HepG2 (cell line): Measurements from ENCODE around the gene BLVRB. TPM values are rescaled to one million over a fixed set of nuclear protein-coding genes. Genes with fewer than 3 reads are reported as not detected.

ENCODE experiments used
- ATAC-seq: fragments of 200-7000 bp; cut with Tn5 transposase; 3 replicates; pipeline ENCODE4 v1.9.1; 2020; ENCODE audit warnings: mild to moderate bottlenecking, moderate library complexity
- BruUV-seq: library from RNA; stranded (reverse); fragments of 400-500 nt; replicated peaks from 2 replicates; lab custom pipeline; 2021; lab: Mats Ljungman, UMichigan
- CTCF ChIA-PET: fragments of 300-600 bp; formaldehyde crosslinking; extraction: SDS; loops from one replicate; lab custom pipeline; 2021; ENCODE audit warnings: low total read pairs, inconsistent platforms, low intra/inter-chr PET ratio; lab: Yijun Ruan, JAX
- POLR2A ChIA-PET: fragments of 350-600 bp; sonication (Branson Sonifier 250); formaldehyde crosslinking; loops from one replicate; lab custom pipeline; 2020; ENCODE audit warnings: antibody characterized with exemption, inconsistent platforms; lab: Yijun Ruan, JAX
- DNase-seq: peaks from one replicate; pipeline ENCODE4 v3.0.0-alpha.2; 2015; ENCODE audit warnings: low spot score
- FAIRE-seq: peaks from 3 replicates; lab custom pipeline; 2011; peaks lifted over from hg19 to GRCh38; lab: Jason Lieb, UNC
- H2AFZ ChIP-seq: one replicate; pipeline ENCODE4 v1.6.1; 2011; ENCODE audit warnings: low read length, inconsistent platforms
- H3K27ac ChIP-seq: fragments of 300-600 bp; 3 replicates; pipeline ENCODE4 v1.8.0; 2011; ENCODE audit warnings: mixed run types, mild to moderate bottlenecking, mixed read lengths, low read length, inconsistent platforms; ENCODE audit not compliant: insufficient read depth; ENCODE audit errors: extremely low read length
- H3K27me3 ChIP-seq, 2 experiments: fragments of 200-600 bp in 1 of 2; 2 replicates in 1 of 2; 3 replicates in 1 of 2; pipeline versions ENCODE4 v1.6.0 to v1.8.0; 2011; ENCODE audit warnings: low read length in 2 of 2, mild to moderate bottlenecking in 2 of 2, moderate library complexity in 2 of 2, inconsistent platforms in 1 of 2; ENCODE audit not compliant: insufficient read depth in 2 of 2, control insufficient read depth in 1 of 2
- H3K36me3 ChIP-seq, 2 experiments: fragments of 200-600 bp in 1 of 2; replicated peaks in 1 of 2; 2 replicates in 1 of 2; 3 replicates in 1 of 2; pipeline versions ENCODE4 v1.5.1 to v1.8.0; 2011; ENCODE audit warnings: low read length in 2 of 2, inconsistent platforms in 1 of 2; ENCODE audit not compliant: insufficient read depth in 2 of 2, control insufficient read depth in 1 of 2
- H3K4me1 ChIP-seq: 2 replicates; pipeline ENCODE4 v1.5.1; 2012; ENCODE audit warnings: low read length, inconsistent platforms; ENCODE audit not compliant: insufficient read depth
- H3K4me2 ChIP-seq: 2 replicates; pipeline ENCODE4 v1.6.0; 2011; ENCODE audit warnings: low read depth, low read length, inconsistent platforms
- H3K4me3 ChIP-seq, 3 experiments: fragments of 200-600 bp in 1 of 3; sonication (generic), shearing (Covaris generic) in 1 of 3; replicated peaks in 1 of 3; 2 replicates each; pipeline ENCODE4 v1.5.1; 2011 to 2016; ENCODE audit warnings: low read length in 3 of 3, inconsistent platforms in 2 of 3, low read depth in 2 of 3, mild to moderate bottlenecking in 2 of 3, control low read depth in 1 of 3, mixed read lengths in 1 of 3; ENCODE audit not compliant: insufficient read depth in 1 of 3
- H3K79me2 ChIP-seq: one replicate; pipeline ENCODE4 v1.6.1; 2011; ENCODE audit warnings: low read length, inconsistent platforms; ENCODE audit not compliant: insufficient read depth
- H3K9ac ChIP-seq: 2 replicates; pipeline ENCODE4 v1.6.0; 2011; ENCODE audit warnings: mild to moderate bottlenecking, low read depth, low read length, inconsistent platforms; ENCODE audit not compliant: insufficient read depth
- H3K9me3 ChIP-seq: 2 replicates; pipeline ENCODE4 v1.5.1; 2012; ENCODE audit warnings: mild to moderate bottlenecking, low read length
- H4K20me1 ChIP-seq: 2 replicates; pipeline ENCODE4 v1.6.0; 2011; ENCODE audit warnings: inconsistent platforms, mild to moderate bottlenecking, low read length, moderate library complexity; ENCODE audit not compliant: insufficient read depth
- CHD4 ChIP-seq: fragments of 200-600 bp; sonication (generic); IDR thresholded peaks from 2 replicates; pipeline ENCODE4 v1.7.0; 2017; ENCODE audit warnings: mild to moderate bottlenecking, low read length, borderline replicate concordance
- FOXP1 ChIP-seq, 2 experiments: fragments of 450-650 bp in 1 of 2; IDR thresholded peaks; 2 replicates each; pipeline ENCODE4 v1.6.1; 2017 to 2018; ENCODE audit warnings: antibody characterized with exemption in 1 of 2
- PLRG1 ChIP-seq: fragments of 450-650 bp; conservative IDR thresholded peaks from 2 replicates; pipeline ENCODE4 v1.6.1; 2016
- ZFP36 ChIP-seq: fragments of 150-350 bp; IDR thresholded peaks from 2 replicates; pipeline ENCODE4 v1.6.1; 2018; ENCODE audit warnings: borderline replicate concordance, low read length, low read depth; ENCODE audit not compliant: partially characterized antibody
- ZMYM3 ChIP-seq: sonication (generic); formaldehyde crosslinking; IDR thresholded peaks from 2 replicates; pipeline ENCODE4 v1.5.1; 2020; ENCODE audit warnings: mild to moderate bottlenecking, missing genetic modification reagents
- ZNF224 ChIP-seq: sonication (generic); formaldehyde crosslinking; IDR thresholded peaks from 2 replicates; pipeline ENCODE4 v1.5.0; 2020; ENCODE audit warnings: mild to moderate bottlenecking, missing genetic modification reagents
- ZNF33A ChIP-seq: sonication (generic); formaldehyde crosslinking; IDR thresholded peaks from 2 replicates; pipeline ENCODE4 v1.5.1; 2020; ENCODE audit warnings: missing genetic modification reagents, mild to moderate bottlenecking, moderate library complexity, borderline replicate concordance
- ZNF615 ChIP-seq: sonication (generic); formaldehyde crosslinking; IDR thresholded peaks from 2 replicates; pipeline ENCODE4 v1.5.0; 2020; ENCODE audit warnings: mild to moderate bottlenecking, missing genetic modification reagents, borderline replicate concordance
- WGBS: methylation state at CpG from one replicate; pipeline ENCODE4 v1.1.6; 2017; ENCODE audit warnings: low lambda C conversion rate; 5-methylcytosine and 5-hydroxymethylcytosine counted together
- in situ Hi-C: cut with HindIII; loops from 2 replicates; pipeline ENCODE4 v1.10.0; 2017; ENCODE audit warnings: low pct_unique_long_range_greater_than_20kb; ENCODE audit not compliant: extremely low pct_ligation_motif_present
- intact Hi-C: fragments of 100-400 bp; cut with micrococcal nuclease; formaldehyde crosslinking; loops from one replicate; pipeline ENCODE4 v1.10.0; 2022; ENCODE audit not compliant: unreplicated experiment
- polyA plus RNA-seq, 8 experiments: library from polyadenylated mRNA; depleted of rRNA in 3 of 8; stranded (reverse) in 7 of 8; unstranded in 1 of 8; fragments of >200 nt; fragmentation: Illumina TruSeq in 4 of 8; extraction: Trizol in 4 of 8; gene quantifications; 2 replicates each; pipeline versions ENCODE4 v1.2.1 to v1.2.3, GENCODE V29; 2011 to 2016; ENCODE audit warnings: low read depth in 4 of 8, missing spikeins in 1 of 8, mixed read lengths in 1 of 8; ENCODE audit not compliant: insufficient read depth in 1 of 8
- total RNA-seq, 5 experiments: library from RNA; depleted of rRNA; stranded (reverse); fragments of >200 nt; fragmentation: Illumina TruSeq; extraction: Trizol; gene quantifications; 2 replicates each; pipeline ENCODE4 v1.2.3, GENCODE V29; 2016; ENCODE audit warnings: low read depth in 1 of 5
- TF ChIP-seq, protein P1 (sequence below): sonication (generic); formaldehyde crosslinking; IDR thresholded peaks from 2 replicates; pipeline ENCODE4 v1.5.0; 2020; ENCODE audit warnings: mild to moderate bottlenecking, missing genetic modification reagents, borderline replicate concordance

BLVRB gene
- total and polyA plus RNA-seq, 2 of the 13 experiments (the other 11 are each of a cell fraction or from before 2014, with no cell fraction given), result 25.9 to 51.4 TPM

DNA sequence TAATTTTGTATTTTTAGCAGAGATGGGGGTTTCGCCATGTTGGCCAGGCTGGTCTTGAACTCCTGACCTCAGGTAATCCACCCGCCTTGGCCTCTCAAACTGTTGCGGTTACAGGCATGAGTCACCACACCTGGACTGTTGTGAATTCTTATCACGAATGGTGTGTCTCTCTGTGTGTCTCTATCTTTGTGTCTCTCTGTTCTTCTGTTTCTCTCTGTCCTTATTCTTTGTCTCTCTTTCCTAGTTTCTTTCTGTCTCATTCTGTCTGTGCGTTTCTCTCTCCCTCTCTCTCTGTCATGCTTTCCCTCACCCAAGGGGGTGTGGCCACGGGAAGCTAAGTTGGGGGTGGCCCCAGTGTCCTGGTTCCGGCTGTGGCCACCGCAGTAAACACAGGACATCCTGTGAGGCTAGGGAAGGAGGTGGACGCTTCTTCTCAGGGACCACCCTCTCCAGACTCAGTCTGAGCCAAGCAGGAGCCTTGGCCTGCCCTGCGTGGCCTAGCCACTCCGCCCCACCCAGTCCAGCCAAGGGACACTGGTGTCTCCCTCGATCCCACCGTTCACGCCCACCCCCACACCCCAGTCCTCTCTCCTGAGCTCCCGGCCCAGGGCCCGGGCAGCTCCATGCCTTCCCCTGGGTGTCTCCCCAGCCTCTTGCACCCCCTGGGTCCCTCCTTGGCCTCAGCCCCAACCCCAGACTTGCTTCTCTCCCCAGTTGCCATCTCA lies 48.5 kb downstream of the BLVRB start (continued):
- TF ChIP-seq, protein P1, sequence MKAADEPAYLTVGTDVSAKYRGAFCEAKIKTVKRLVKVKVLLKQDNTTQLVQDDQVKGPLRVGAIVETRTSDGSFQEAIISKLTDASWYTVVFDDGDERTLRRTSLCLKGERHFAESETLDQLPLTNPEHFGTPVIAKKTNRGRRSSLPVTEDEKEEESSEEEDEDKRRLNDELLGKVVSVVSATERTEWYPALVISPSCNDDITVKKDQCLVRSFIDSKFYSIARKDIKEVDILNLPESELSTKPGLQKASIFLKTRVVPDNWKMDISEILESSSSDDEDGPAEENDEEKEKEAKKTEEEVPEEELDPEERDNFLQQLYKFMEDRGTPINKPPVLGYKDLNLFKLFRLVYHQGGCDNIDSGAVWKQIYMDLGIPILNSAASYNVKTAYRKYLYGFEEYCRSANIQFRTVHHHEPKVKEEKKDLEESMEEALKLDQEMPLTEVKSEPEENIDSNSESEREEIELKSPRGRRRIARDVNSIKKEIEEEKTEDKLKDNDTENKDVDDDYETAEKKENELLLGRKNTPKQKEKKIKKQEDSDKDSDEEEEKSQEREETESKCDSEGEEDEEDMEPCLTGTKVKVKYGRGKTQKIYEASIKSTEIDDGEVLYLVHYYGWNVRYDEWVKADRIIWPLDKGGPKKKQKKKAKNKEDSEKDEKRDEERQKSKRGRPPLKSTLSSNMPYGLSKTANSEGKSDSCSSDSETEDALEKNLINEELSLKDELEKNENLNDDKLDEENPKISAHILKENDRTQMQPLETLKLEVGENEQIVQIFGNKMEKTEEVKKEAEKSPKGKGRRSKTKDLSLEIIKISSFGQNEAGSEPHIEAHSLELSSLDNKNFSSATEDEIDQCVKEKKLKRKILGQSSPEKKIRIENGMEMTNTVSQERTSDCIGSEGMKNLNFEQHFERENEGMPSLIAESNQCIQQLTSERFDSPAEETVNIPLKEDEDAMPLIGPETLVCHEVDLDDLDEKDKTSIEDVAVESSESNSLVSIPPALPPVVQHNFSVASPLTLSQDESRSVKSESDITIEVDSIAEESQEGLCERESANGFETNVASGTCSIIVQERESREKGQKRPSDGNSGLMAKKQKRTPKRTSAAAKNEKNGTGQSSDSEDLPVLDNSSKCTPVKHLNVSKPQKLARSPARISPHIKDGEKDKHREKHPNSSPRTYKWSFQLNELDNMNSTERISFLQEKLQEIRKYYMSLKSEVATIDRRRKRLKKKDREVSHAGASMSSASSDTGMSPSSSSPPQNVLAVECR (CRISPR knock-in tag), result peak; percentile 28; the same call in 1 of the 2 replicates
- TF ChIP-seq, all 625 proteins: peak for 79

DNA sequence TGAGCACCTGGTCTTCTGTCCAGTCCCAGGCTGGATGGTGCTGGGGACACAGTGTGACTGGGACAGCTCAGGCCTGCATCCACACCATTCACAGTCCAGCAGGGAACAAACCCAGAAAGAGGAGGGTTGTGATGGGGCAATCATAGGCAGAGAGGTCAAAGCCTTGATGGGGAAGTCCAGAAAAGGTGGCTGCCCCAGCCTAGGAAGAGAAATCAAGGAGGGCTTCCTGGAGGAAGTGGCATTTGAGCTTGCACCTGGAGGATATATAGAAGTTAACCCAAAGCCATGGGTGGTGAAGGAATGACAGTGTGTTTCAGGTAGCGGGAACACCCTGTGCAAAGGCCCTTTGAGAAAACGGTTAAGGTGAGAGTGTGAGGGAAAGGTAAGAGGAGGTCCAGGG lies 49.8 kb downstream of the BLVRB start:
- H2AFZ ChIP-seq, result no peak overlapping the region
- H3K9me3 ChIP-seq, result no peaks in the 10 kb centered on the region
- CTCF ChIA-PET, result no interaction called here
- no TSS peak for BruUV-seq
- intact Hi-C loops, result no loop called here
- peaks cover 0 to 23% of the 10 kb centered on the region in 2 experiments; a peak in 3 of 5 replicates for H3K27me3 ChIP-seq
- H4K20me1 ChIP-seq, result no peaks in the 10 kb centered on the region
- H3K4me2 ChIP-seq, result no peak overlapping the region; the same call in 1 of the 2 replicates
- no peak overlapping the region for H3K9ac ChIP-seq
- no peak overlapping the region for H3K27ac ChIP-seq
- TF ChIP-seq ZNF224 (CRISPR knock-in tag) (no peak), ZMYM3 (0 out of 2 replicates have a peak, but pooled peaks have one; percentile 42), ZNF33A (CRISPR knock-in tag) (no peak), ZFP36 (peak; percentile 96), ZNF615 (CRISPR knock-in tag) (no peak), FOXP1 (IDR thresholded peaks at IDR 0.05) (no peak), FOXP1 (CRISPR knock-in tag; IDR thresholded peaks at IDR 0.05) (no peak), CHD4 (no peak; the same call in 1 of the 2 replicates), PLRG1 (no peak)
- in situ Hi-C loops, result no loop called here
- ATAC-seq, result no peak
- no peak for FAIRE-seq
- DNase-seq, result no peak
- WGBS, result 19% methylated on average over 2 of the region's 2 CpGs
- no peaks in the 10 kb centered on the region for H3K79me2 ChIP-seq
- no peaks in the 10 kb centered on the region for H3K36me3 ChIP-seq
- H3K4me3 ChIP-seq, result no peak overlapping the region
- peaks cover 53% of the 10 kb centered on the region for H3K4me1 ChIP-seq
- POLR2A ChIA-PET, result interaction anchor here (1.2 to 2.0 kb wide), 3 partner anchors 10 to 19 kb away, joined by 3 to 20 read pairs (median 4); partner anchors contain the start of gene SERTAD1
